Panc1 (cell line): ENCODE results near the gene CAST. TPM values are rescaled to one million over a fixed set of nuclear protein-coding genes. Genes with fewer than 3 reads are reported as not detected.

Experiments used
- ATAC-seq: fragments of 200-7000 bp; cut with Tn5 transposase; 2 replicates; pipeline ENCODE4 v1.9.1; 2020; ENCODE audit warnings: mild to moderate bottlenecking, moderate library complexity
- BruUV-seq: library from RNA; stranded (reverse); fragments of 400-500 nt; replicated peaks from 2 replicates; lab custom pipeline; 2021; lab: Mats Ljungman, UMichigan
- CTCF ChIA-PET: fragments of 300-600 bp; sonication (Branson Sonifier 250); formaldehyde crosslinking; loops from one replicate; lab custom pipeline; 2022; ENCODE audit warnings: antibody characterized with exemption; lab: Charles Lee
- POLR2A ChIA-PET: fragments of 300-600 bp; sonication (Branson Sonifier 250); formaldehyde crosslinking; loops from one replicate; lab custom pipeline; 2022; ENCODE audit warnings: antibody characterized with exemption; lab: Charles Lee
- DNase-seq: peaks from one replicate; pipeline ENCODE4 v3.0.0-alpha.2; 2010; ENCODE audit warnings: low read depth, low spot score
- H3K27ac ChIP-seq: 2 replicates; pipeline ENCODE4 v1.5.1; 2011; ENCODE audit warnings: mild to moderate bottlenecking, low read length, inconsistent platforms
- H3K27me3 ChIP-seq: fragments of 200-500 bp; sonication (Bioruptor generic); 2 replicates; pipeline ENCODE4 v1.6.0; 2014; ENCODE audit warnings: low read length, inconsistent platforms; ENCODE audit not compliant: control insufficient read depth, insufficient read depth
- H3K36me3 ChIP-seq: fragments of 200-500 bp; sonication (Bioruptor generic); 2 replicates; pipeline ENCODE4 v1.5.1; 2014; ENCODE audit warnings: inconsistent platforms, mild to moderate bottlenecking, low read length, moderate library complexity; ENCODE audit not compliant: control insufficient read depth, insufficient read depth
- H3K4me1 ChIP-seq: 2 replicates; pipeline ENCODE4 v1.5.1; 2011; ENCODE audit warnings: inconsistent platforms, mild to moderate bottlenecking, low read length, moderate library complexity; ENCODE audit not compliant: control insufficient read depth, insufficient read depth
- H3K4me3 ChIP-seq, 2 experiments: 2 replicates each; pipeline ENCODE4 v1.5.1; 2011 to 2012; ENCODE audit warnings: low read depth in 2 of 2, low read length in 2 of 2, mild to moderate bottlenecking in 2 of 2, inconsistent platforms in 1 of 2, moderate library complexity in 1 of 2
- H3K9me3 ChIP-seq: fragments of 200-500 bp; sonication (Bioruptor generic); 2 replicates; pipeline ENCODE4 v1.5.1; 2014; ENCODE audit warnings: low read depth, mild to moderate bottlenecking, inconsistent platforms, low read length, moderate library complexity; ENCODE audit not compliant: control insufficient read depth, insufficient read depth
- CTCF ChIP-seq: fragments of 450-650 bp; IDR thresholded peaks from 2 replicates; pipeline ENCODE4 v1.5.1; 2017; ENCODE audit warnings: mild to moderate bottlenecking
- POLR2AphosphoS5 ChIP-seq: IDR thresholded peaks from 2 replicates; pipeline ENCODE4 v1.6.1; 2012; ENCODE audit warnings: mild to moderate bottlenecking, low read depth, low read length, moderate library complexity
- REST ChIP-seq, 2 experiments: IDR thresholded peaks; 2 replicates each; pipeline ENCODE4 v1.6.1; 2011 to 2012; ENCODE audit warnings: low read depth in 2 of 2, control low read depth in 1 of 2, low read length in 1 of 2, mild to moderate bottlenecking in 1 of 2, moderate library complexity in 1 of 2; ENCODE audit not compliant: insufficient read depth in 1 of 2
- SIN3A ChIP-seq: IDR thresholded peaks from 2 replicates; pipeline ENCODE4 v1.6.1; 2012; ENCODE audit warnings: low read depth, mild to moderate bottlenecking, low read length, moderate library complexity, borderline replicate concordance; ENCODE audit not compliant: insufficient read depth
- TCF7L2 ChIP-seq: IDR thresholded peaks from 2 replicates; pipeline ENCODE4 v1.6.1; 2011; ENCODE audit warnings: mild to moderate bottlenecking, low read depth, low read length, inconsistent platforms
- in situ Hi-C: cut with HindIII; loops from 2 replicates; pipeline ENCODE4 v1.10.0; 2016; ENCODE audit warnings: low sequenced_read_pairs, low pct_unique_long_range_greater_than_20kb
- intact Hi-C: fragments of 100-400 bp; cut with micrococcal nuclease; formaldehyde crosslinking; loops from one replicate; pipeline ENCODE4 v1.10.0; 2022; ENCODE audit not compliant: unreplicated experiment
- total RNA-seq: library from RNA; stranded (reverse); gene quantifications from one replicate; pipeline ENCODE4 v1.2.1, GENCODE V29; 2021; ENCODE audit not compliant: unreplicated experiment

CAST gene
- total RNA-seq, 1 experiment from 2014 or later = 212 TPM

- intact Hi-C loops (no loop called here), in situ Hi-C loops (no loop called here)
- BruUV-seq = no TSS peak
- TF ChIP-seq SIN3A (no peak), CTCF (no peak), POLR2AphosphoS5 (no peak), TCF7L2 (no peak)
- Histone ChIP-seq H3K27ac (no peak overlapping the region), H3K9me3 (no peaks in the 10 kb centered on the region), H3K36me3 (no peaks in the 10 kb centered on the region), H3K4me1 (peaks cover 12% of the 10 kb centered on the region), H3K27me3 (no peaks in the 10 kb centered on the region), H3K4me3 (no peak overlapping the region)
- CTCF ChIA-PET = interaction anchor here (0.7 kb wide), 1 partner anchor 95 kb away, joined by 13 read pairs; no protein-coding TSS in a partner anchor
- DNase-seq (no peak), ATAC-seq (no peak)
- POLR2A ChIA-PET = no interaction called here
Measured at GRCh38 chr5:96708600-96708999, 46.4 kb downstream of the CAST start.

- H3K36me3 ChIP-seq = no peaks in the 10 kb centered on the region
- H3K9me3 ChIP-seq = no peaks in the 10 kb centered on the region
- peaks cover 6% of the 10 kb centered on the region; the same call in 1 of the 2 replicates for H3K4me1 ChIP-seq
- ATAC-seq (peak; percentile 76; the same call in 1 of the 2 replicates), DNase-seq (no peak)
- in situ Hi-C loops = no loop called here
- no peaks in the 10 kb centered on the region for H3K27me3 ChIP-seq
- POLR2A ChIA-PET = no interaction called here
- CTCF ChIA-PET = interaction anchor here (0.5 kb wide), 1 partner anchor 43 kb away, joined by 3 read pairs; no protein-coding TSS in a partner anchor
- no peak for TF ChIP-seq SIN3A
- TF ChIP-seq REST (IDR thresholded peaks at IDR 0.05; ENCODE audit: insufficient read depth in 1 of 2, low read depth in 2 of 2, low read length in 1 of 2) = no peak
- no peak for TF ChIP-seq TCF7L2
- TF ChIP-seq POLR2AphosphoS5 = no peak
- TF ChIP-seq CTCF = no peak
- no TSS peak for BruUV-seq
- H3K4me3 ChIP-seq = no peak overlapping the region
- intact Hi-C loops = no loop called here
- H3K27ac ChIP-seq = no peak overlapping the region
Measured at GRCh38 chr5:96709152-96709821, 47.1 kb downstream of the CAST start.
